Fibroblast of lung (primary cell): ENCODE results near the gene TMEM121. TPM values are rescaled to one million over a fixed set of nuclear protein-coding genes. Genes with fewer than 3 reads are reported as not detected.

Source experiments
- DNase-seq, 2 donors: peaks; one replicate each; pipeline versions ENCODE4 v3.0.0 to v3.0.0-alpha.2; 2010; ENCODE audit warnings: low read depth in 2 of 2
- H2AFZ ChIP-seq: 2 replicates; pipeline ENCODE4 v1.5.1; 2012; ENCODE audit warnings: low read length, control low read depth, inconsistent platforms
- H3K27ac ChIP-seq: 2 replicates; pipeline ENCODE4 v1.5.1; 2011; ENCODE audit warnings: low read length, control low read depth; ENCODE audit not compliant: insufficient read depth
- H3K27me3 ChIP-seq: 2 replicates; pipeline ENCODE4 v1.5.1; 2011; ENCODE audit warnings: mild to moderate bottlenecking, low read length; ENCODE audit not compliant: control insufficient read depth, insufficient read depth
- H3K36me3 ChIP-seq: 2 replicates; pipeline ENCODE4 v1.5.1; 2011; ENCODE audit warnings: low read length; ENCODE audit not compliant: control insufficient read depth, insufficient read depth
- H3K4me1 ChIP-seq: 2 replicates; pipeline ENCODE4 v1.5.1; 2011; ENCODE audit warnings: low read length; ENCODE audit not compliant: control insufficient read depth, insufficient read depth; ENCODE audit errors: extremely low read depth
- H3K4me2 ChIP-seq: 2 replicates; pipeline ENCODE4 v1.5.1; 2011; ENCODE audit warnings: low read length, control low read depth; ENCODE audit not compliant: insufficient read depth; ENCODE audit errors: extremely low read depth
- H3K4me3 ChIP-seq, 4 experiments: fragments of 200-600 bp in 1 of 4; sonication (generic) in 1 of 4; replicated peaks in 1 of 4; 2 replicates each; pipeline ENCODE4 v1.5.1; 2011 to 2016; ENCODE audit warnings: low read length in 4 of 4, low read depth in 3 of 4, mild to moderate bottlenecking in 3 of 4, control low read depth in 2 of 4, inconsistent platforms in 1 of 4, mixed read lengths in 1 of 4; ENCODE audit not compliant: insufficient read depth in 1 of 4; ENCODE audit errors: control extremely low read depth in 1 of 4
- H3K79me2 ChIP-seq: 2 replicates; pipeline ENCODE4 v1.5.1; 2012; ENCODE audit warnings: mild to moderate bottlenecking, low read length, inconsistent platforms; ENCODE audit not compliant: control insufficient read depth, insufficient read depth
- H3K9ac ChIP-seq: 2 replicates; pipeline ENCODE4 v1.5.1; 2011; ENCODE audit warnings: mild to moderate bottlenecking, low read length, control low read depth; ENCODE audit not compliant: insufficient read depth
- H3K9me3 ChIP-seq: 2 replicates; pipeline ENCODE4 v1.5.1; 2012; ENCODE audit warnings: low read depth, low read length; ENCODE audit not compliant: control insufficient read depth, insufficient read depth
- H4K20me1 ChIP-seq: 2 replicates; pipeline ENCODE4 v1.5.1; 2011; ENCODE audit warnings: low read length; ENCODE audit not compliant: control insufficient read depth, insufficient read depth; ENCODE audit errors: extremely low read depth
- EZH2 ChIP-seq: IDR thresholded peaks from 2 replicates; pipeline ENCODE4 v1.5.1; 2012; ENCODE audit warnings: low read length, control low read depth, mild to moderate bottlenecking; ENCODE audit errors: missing control alignments
- polyA plus RNA-seq, 2 donors: library from polyadenylated mRNA; depleted of rRNA in 1 of 2; stranded (reverse) in 1 of 2; unstranded in 1 of 2; fragments of >200 nt; gene quantifications; 2 replicates each; pipeline ENCODE4 v1.2.1, GENCODE V29; 2011 to 2012; ENCODE audit warnings: missing spikeins in 1 of 2
- total RNA-seq: library from RNA; depleted of rRNA; stranded (reverse); fragments of >200 nt; gene quantifications from 2 replicates; pipeline ENCODE4 v1.2.1, GENCODE V29; 2014
- TF ChIP-seq, protein P1 (sequence below), 2 donors: IDR thresholded peaks in 1 of 2; conservative IDR thresholded peaks in 1 of 2; 1 replicate in 1 of 2; 2 replicates in 1 of 2; pipeline ENCODE4 v1.5.1; 2011 to 2012; ENCODE audit warnings: low read length in 2 of 2, control low read depth in 1 of 2, inconsistent platforms in 1 of 2, low read depth in 1 of 2, mild to moderate bottlenecking in 1 of 2

Gene TMEM121
- total and polyA plus RNA-seq, 2 donors (not counting 1 experiment from before 2014, with no cell fraction given): 0.30 to 5.1 TPM

DNA sequence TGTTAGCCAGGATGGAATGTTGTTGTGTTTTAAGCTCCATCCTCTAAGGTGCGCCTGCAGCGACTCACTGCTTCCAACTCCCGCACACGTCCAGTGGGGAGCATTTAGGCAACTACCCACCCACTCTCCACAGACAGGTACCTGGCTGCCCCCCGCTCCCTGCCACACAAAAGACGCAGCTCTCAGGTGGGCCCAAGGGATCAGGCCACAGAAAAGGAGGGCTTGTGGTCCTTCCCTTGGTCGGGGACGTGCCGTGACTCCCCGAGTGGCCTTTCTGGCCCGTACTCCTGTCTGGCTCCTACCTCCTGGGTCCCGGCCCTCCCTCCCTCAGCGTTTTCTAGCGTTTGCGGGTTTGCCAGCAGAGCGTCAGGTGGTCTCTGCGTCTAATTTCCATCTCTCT is 19.1 kb upstream of the TMEM121 start:
- Histone ChIP-seq H3K4me3 (no peak overlapping the region), H3K9me3 (no peaks in the 10 kb centered on the region), H3K4me2 (no peak overlapping the region), H4K20me1 (no peaks in the 10 kb centered on the region), H3K27ac (no peak overlapping the region), H3K4me1 (no peaks in the 10 kb centered on the region), H2AFZ (no peak overlapping the region), H3K79me2 (no peaks in the 10 kb centered on the region), H3K9ac (no peak overlapping the region), H3K27me3 (no peaks in the 10 kb centered on the region), H3K36me3 (no peaks in the 10 kb centered on the region)
- no peak for DNase-seq
- TF ChIP-seq, protein P1, sequence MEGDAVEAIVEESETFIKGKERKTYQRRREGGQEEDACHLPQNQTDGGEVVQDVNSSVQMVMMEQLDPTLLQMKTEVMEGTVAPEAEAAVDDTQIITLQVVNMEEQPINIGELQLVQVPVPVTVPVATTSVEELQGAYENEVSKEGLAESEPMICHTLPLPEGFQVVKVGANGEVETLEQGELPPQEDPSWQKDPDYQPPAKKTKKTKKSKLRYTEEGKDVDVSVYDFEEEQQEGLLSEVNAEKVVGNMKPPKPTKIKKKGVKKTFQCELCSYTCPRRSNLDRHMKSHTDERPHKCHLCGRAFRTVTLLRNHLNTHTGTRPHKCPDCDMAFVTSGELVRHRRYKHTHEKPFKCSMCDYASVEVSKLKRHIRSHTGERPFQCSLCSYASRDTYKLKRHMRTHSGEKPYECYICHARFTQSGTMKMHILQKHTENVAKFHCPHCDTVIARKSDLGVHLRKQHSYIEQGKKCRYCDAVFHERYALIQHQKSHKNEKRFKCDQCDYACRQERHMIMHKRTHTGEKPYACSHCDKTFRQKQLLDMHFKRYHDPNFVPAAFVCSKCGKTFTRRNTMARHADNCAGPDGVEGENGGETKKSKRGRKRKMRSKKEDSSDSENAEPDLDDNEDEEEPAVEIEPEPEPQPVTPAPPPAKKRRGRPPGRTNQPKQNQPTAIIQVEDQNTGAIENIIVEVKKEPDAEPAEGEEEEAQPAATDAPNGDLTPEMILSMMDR (conservative IDR thresholded peaks at IDR 0.05 in 1 of 2, IDR thresholded peaks at IDR 0.05 in 1 of 2; ENCODE audit: low read depth in 1 of 2, low read length in 2 of 2): no peak
- no peak for TF ChIP-seq EZH2

DNA sequence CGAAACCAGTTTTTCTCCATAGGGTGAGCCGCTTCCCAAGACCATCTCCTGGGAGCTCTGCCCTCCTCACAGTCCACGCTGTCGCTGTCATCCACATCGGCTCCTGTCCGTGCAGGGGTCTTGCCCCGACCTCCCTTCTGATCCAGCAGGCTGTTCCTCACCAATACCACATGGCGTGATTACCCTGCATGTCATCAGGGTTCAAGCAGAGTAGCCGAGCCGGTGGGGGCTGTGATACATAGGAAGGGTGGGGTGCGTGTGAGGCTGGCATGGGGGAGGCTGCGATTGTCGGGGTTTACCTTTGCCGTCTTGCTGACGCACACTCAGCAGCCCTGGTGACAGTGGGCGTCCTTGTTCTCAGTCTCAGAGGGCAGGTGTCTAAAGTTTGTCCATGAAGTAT is 18.3 kb upstream of the TMEM121 start:
- H3K4me2 ChIP-seq: no peak overlapping the region
- TF ChIP-seq EZH2: no peak
- TF ChIP-seq, protein P1 (conservative IDR thresholded peaks at IDR 0.05 in 1 of 2, IDR thresholded peaks at IDR 0.05 in 1 of 2; ENCODE audit: low read depth in 1 of 2, low read length in 2 of 2): no peak
- H3K9me3 ChIP-seq: no peaks in the 10 kb centered on the region
- no peaks in the 10 kb centered on the region for H3K79me2 ChIP-seq
- H2AFZ ChIP-seq: no peak overlapping the region
- H4K20me1 ChIP-seq: no peaks in the 10 kb centered on the region
- no peak overlapping the region for H3K9ac ChIP-seq
- no peaks in the 10 kb centered on the region for H3K4me1 ChIP-seq
- no peak overlapping the region for H3K4me3 ChIP-seq
- no peak overlapping the region for H3K27ac ChIP-seq
- no peak for DNase-seq
- no peaks in the 10 kb centered on the region for H3K36me3 ChIP-seq
- H3K27me3 ChIP-seq: no peaks in the 10 kb centered on the region

DNA sequence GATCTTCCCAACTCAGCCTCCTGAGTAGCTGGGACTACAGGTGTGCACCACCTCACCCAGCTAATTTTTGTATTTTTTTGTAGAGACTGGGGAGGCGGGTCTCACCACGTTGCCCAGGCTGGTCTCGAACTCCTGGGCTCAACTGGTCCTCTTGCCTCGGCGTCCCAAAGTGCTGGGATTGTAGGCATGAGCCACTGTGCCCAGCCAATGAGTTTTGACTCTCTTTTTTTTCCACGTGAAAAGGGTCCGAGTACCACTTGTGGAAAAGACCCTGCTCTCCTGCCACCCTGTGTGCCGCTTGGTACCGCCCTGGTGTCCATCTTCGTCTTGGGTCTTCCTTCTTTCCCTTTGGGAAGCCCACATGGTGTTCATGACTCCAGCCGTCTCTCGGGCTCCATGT is 17.8 kb upstream of the TMEM121 start:
- Histone ChIP-seq H3K4me3 (no peak overlapping the region), H2AFZ (no peak overlapping the region), H3K9me3 (no peaks in the 10 kb centered on the region), H3K79me2 (no peaks in the 10 kb centered on the region), H4K20me1 (no peaks in the 10 kb centered on the region), H3K4me1 (no peaks in the 10 kb centered on the region), H3K27me3 (no peaks in the 10 kb centered on the region), H3K36me3 (no peaks in the 10 kb centered on the region), H3K4me2 (no peak overlapping the region), H3K27ac (no peak overlapping the region), H3K9ac (no peak overlapping the region)
- TF ChIP-seq EZH2: no peak
- TF ChIP-seq, protein P1 (conservative IDR thresholded peaks at IDR 0.05 in 1 of 2, IDR thresholded peaks at IDR 0.05 in 1 of 2; ENCODE audit: low read depth in 1 of 2, low read length in 2 of 2): no peak
- no peak for DNase-seq
